MM.1S (cell line): ENCODE results near the gene E2F2.

Experiments used
- DNase-seq: peaks from one replicate; pipeline ENCODE4 v3.0.0-alpha.2; 2015
- H2AFZ ChIP-seq: fragments of 300-600 bp; sonication (generic); 2 replicates; pipeline ENCODE4 v1.6.0; 2016; ENCODE audit warnings: antibody characterized with exemption, low read length
- H3F3A ChIP-seq: fragments of 300-600 bp; sonication (generic); 2 replicates; pipeline ENCODE4 v1.6.1; 2016; ENCODE audit warnings: mild to moderate bottlenecking, antibody characterized with exemption, low read length, moderate library complexity, mixed read lengths; ENCODE audit not compliant: insufficient read depth
- H3K27ac ChIP-seq: fragments of 300-600 bp; sonication (generic); 2 replicates; pipeline ENCODE4 v1.5.1; 2016; ENCODE audit warnings: mild to moderate bottlenecking, low read length
- H3K27me3 ChIP-seq: fragments of 300-600 bp; sonication (generic); replicated peaks from 2 replicates; pipeline ENCODE4 v1.6.0; 2016; ENCODE audit warnings: low read length; ENCODE audit not compliant: insufficient read depth
- H3K36me3 ChIP-seq: fragments of 300-600 bp; sonication (generic); replicated peaks from 2 replicates; pipeline ENCODE4 v1.6.1; 2016; ENCODE audit warnings: mild to moderate bottlenecking, low read length, mixed read lengths; ENCODE audit not compliant: insufficient read depth
- H3K4me1 ChIP-seq: fragments of 300-600 bp; sonication (generic); 2 replicates; pipeline ENCODE4 v1.6.1; 2016; ENCODE audit warnings: low read length, mixed read lengths
- H3K4me2 ChIP-seq: fragments of 300-600 bp; sonication (generic); 2 replicates; pipeline ENCODE4 v1.6.0; 2016; ENCODE audit warnings: low read depth, low read length
- H3K4me3 ChIP-seq: fragments of 300-600 bp; sonication (generic); 2 replicates; pipeline ENCODE4 v1.5.1; 2016; ENCODE audit warnings: low read length, mixed read lengths
- H3K79me2 ChIP-seq: fragments of 300-600 bp; sonication (generic); 2 replicates; pipeline ENCODE4 v1.6.1; 2016; ENCODE audit warnings: mixed run types, low read length, mixed read lengths
- H3K9ac ChIP-seq: fragments of 300-600 bp; sonication (generic); 2 replicates; pipeline ENCODE4 v1.6.1; 2016; ENCODE audit warnings: low read length, mixed read lengths
- H3K9me2 ChIP-seq: fragments of 300-600 bp; sonication (generic); replicated peaks from 2 replicates; pipeline ENCODE4 v1.6.1; 2016; ENCODE audit warnings: mild to moderate bottlenecking, low read length, mixed read lengths; ENCODE audit not compliant: insufficient read depth
- H3K9me3 ChIP-seq: fragments of 300-600 bp; sonication (generic); replicated peaks from 2 replicates; pipeline ENCODE4 v1.6.1; 2016; ENCODE audit warnings: mild to moderate bottlenecking, low read length, mixed read lengths; ENCODE audit not compliant: insufficient read depth
- H4K20me1 ChIP-seq: fragments of 300-600 bp; sonication (generic); 2 replicates; pipeline ENCODE4 v1.6.1; 2016; ENCODE audit warnings: mild to moderate bottlenecking, low read length, moderate library complexity, mixed read lengths; ENCODE audit not compliant: insufficient read depth
- EZH2 ChIP-seq: fragments of 300-600 bp; sonication (generic); optimal IDR thresholded peaks from 2 replicates; pipeline ENCODE3; 2017; ENCODE audit warnings: low read depth, mild to moderate bottlenecking, antibody characterized with exemption, low read length, mixed read lengths
- EZH2phosphoT487 ChIP-seq: fragments of 300-600 bp; sonication (generic); IDR thresholded peaks from 2 replicates; pipeline ENCODE4 v1.6.1; 2018; ENCODE audit warnings: antibody characterized with exemption, low read length
- TF ChIP-seq, protein P1 (sequence below): fragments of 300-600 bp; sonication (generic); IDR thresholded peaks from 2 replicates; pipeline ENCODE4 v1.5.1; 2016; ENCODE audit warnings: antibody characterized with exemption, low read length, mixed read lengths

E2F2 gene, protein sequence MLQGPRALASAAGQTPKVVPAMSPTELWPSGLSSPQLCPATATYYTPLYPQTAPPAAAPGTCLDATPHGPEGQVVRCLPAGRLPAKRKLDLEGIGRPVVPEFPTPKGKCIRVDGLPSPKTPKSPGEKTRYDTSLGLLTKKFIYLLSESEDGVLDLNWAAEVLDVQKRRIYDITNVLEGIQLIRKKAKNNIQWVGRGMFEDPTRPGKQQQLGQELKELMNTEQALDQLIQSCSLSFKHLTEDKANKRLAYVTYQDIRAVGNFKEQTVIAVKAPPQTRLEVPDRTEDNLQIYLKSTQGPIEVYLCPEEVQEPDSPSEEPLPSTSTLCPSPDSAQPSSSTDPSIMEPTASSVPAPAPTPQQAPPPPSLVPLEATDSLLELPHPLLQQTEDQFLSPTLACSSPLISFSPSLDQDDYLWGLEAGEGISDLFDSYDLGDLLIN

DNA sequence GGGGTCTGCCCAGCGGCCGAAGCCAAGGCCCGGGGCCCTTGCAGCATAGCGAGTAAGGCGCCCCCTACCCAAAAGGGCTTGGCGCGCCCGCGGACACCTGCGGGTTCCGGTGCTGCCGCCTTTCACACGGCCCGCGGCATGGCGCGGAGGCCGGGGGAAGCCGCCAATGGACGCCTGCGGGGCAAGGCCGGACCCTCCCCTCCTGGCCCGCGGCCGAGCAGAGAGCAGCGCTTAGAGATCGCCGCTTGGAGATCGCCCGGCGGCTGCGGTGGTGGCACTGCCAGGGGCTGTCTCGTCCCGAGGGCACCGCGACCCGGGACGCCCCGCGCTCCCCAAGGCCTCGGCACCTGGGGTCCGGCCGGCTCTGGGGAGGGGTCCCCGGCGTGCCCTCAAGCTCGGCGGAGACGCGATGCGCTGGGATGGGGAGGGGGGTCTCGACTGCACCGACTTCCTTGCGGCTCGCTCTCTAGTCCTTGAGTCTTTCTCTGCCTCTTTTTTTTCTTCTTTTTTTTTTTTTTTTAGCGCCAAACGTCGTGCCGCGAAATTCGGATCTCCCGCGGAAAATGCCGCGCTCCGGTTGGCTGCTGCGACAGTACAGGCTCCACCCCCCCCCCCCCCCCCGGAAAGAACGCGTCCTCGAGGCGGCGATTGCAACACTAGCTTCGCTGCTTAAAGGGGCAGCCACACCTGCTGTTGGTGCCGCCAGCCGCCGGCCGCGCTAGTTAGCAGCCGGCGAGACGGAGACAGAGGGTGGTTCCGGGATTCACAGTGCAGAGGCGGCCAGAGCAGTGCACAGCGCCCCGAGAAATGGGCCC is at the start of gene E2F2:
Gene E2F2 (minus strand): TSS at position 487 of the 815 bp plus-strand sequence. CDS start 440 bp downstream, at position 47.
- peak within 1 kb of the TSS; percentile 95 for H3K4me3 ChIP-seq
- TF ChIP-seq EZH2, result no peak
- TF ChIP-seq, protein P1, sequence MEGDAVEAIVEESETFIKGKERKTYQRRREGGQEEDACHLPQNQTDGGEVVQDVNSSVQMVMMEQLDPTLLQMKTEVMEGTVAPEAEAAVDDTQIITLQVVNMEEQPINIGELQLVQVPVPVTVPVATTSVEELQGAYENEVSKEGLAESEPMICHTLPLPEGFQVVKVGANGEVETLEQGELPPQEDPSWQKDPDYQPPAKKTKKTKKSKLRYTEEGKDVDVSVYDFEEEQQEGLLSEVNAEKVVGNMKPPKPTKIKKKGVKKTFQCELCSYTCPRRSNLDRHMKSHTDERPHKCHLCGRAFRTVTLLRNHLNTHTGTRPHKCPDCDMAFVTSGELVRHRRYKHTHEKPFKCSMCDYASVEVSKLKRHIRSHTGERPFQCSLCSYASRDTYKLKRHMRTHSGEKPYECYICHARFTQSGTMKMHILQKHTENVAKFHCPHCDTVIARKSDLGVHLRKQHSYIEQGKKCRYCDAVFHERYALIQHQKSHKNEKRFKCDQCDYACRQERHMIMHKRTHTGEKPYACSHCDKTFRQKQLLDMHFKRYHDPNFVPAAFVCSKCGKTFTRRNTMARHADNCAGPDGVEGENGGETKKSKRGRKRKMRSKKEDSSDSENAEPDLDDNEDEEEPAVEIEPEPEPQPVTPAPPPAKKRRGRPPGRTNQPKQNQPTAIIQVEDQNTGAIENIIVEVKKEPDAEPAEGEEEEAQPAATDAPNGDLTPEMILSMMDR, result peak; percentile 31
- H3K36me3 ChIP-seq, result no peaks in the 10 kb centered on the region
- H3K9me3 ChIP-seq, result no peaks in the 10 kb centered on the region
- H3K9ac ChIP-seq, result peak within 1 kb of the TSS; percentile 98
- peaks cover 52% of the 10 kb centered on the region for H3K4me1 ChIP-seq
- peaks cover 58% of the 10 kb centered on the region for H3F3A ChIP-seq
- no peaks in the 10 kb centered on the region for H4K20me1 ChIP-seq
- H3K9me2 ChIP-seq, result no peaks in the 10 kb centered on the region
- H3K27ac ChIP-seq, result peak within 1 kb of the TSS; percentile 95
- peaks cover 44% of the 10 kb centered on the region for H3K79me2 ChIP-seq
- H2AFZ ChIP-seq, result peak within 1 kb of the TSS; percentile 66
- H3K4me2 ChIP-seq, result peak within 1 kb of the TSS; percentile 87
- DNase-seq, result peak; percentile 95
- no peaks in the 10 kb centered on the region for H3K27me3 ChIP-seq

DNA sequence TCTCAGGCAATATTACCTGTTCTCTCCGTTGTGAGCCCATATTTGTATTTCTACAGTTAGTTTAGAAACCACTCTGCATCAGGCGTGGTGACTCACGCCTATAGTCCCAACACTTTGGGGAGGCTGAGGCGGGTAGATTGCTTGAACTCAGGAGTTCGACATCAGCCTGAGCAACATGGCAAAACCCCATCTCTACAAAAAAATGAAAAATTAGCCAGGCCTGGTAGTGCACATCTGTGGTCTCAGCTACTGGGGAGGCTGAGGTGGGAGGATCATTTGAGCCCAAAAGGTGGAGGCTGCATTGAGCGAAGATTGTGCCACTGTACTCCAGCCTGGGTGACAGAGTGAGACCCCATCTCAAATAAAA is 47.9 kb upstream of the E2F2 start:
- Histone ChIP-seq H3K79me2 (no peaks in the 10 kb centered on the region), H3K9me2 (no peaks in the 10 kb centered on the region), H3K9ac (no peak overlapping the region), H3K36me3 (no peaks in the 10 kb centered on the region), H3K4me2 (no peak overlapping the region), H2AFZ (no peak overlapping the region), H4K20me1 (no peaks in the 10 kb centered on the region), H3K4me3 (no peak overlapping the region), H3K4me1 (peaks cover 19% of the 10 kb centered on the region), H3K9me3 (no peaks in the 10 kb centered on the region), H3K27ac (no peak overlapping the region), H3F3A (peaks cover 11% of the 10 kb centered on the region), H3K27me3 (peaks cover 30% of the 10 kb centered on the region)
- no peak for DNase-seq
- TF ChIP-seq, protein P1, result no peak
- TF ChIP-seq EZH2 (no peak), EZH2phosphoT487 (no peak)

DNA sequence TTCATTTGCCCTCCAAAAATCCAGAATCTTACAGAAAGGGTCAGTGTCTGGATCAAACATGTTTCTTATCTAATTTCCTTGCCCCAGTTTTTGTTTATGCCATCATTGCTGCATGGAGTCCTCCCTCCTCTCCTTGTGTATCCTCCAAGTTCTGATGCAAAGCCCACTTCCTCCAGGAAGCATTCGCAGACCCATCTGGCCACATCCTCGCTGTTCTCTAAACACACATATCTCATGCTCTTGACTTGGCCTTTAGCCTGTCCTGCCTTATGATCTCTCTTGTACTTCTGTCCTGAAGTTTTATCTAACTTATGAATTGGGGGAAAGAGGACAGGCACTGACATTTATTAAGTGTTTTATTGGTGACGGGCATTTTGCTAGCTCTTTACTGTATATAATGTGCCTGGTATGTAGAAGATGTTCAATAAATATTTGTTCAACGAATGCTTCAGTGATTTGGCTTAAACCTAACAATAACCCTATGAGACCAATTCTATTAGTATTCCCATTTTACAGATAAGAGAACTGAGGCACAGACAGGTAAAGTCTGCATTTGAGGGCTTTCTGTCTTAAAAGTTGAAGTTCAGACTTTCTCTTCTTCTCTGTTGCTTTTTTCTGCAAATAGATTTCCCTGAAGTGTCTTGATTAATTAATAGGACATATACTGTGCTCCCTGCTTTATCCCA is 47.4 kb upstream of the E2F2 start:
- TF ChIP-seq, protein P1, result no peak
- TF ChIP-seq EZH2, result no peak
- TF ChIP-seq EZH2phosphoT487, result no peak
- Histone ChIP-seq H3K36me3 (no peaks in the 10 kb centered on the region), H3K4me2 (no peak overlapping the region), H3K4me3 (no peak overlapping the region), H3K9me3 (no peaks in the 10 kb centered on the region), H3K9me2 (no peaks in the 10 kb centered on the region), H3K79me2 (no peaks in the 10 kb centered on the region), H3K9ac (no peak overlapping the region), H3K27me3 (peaks cover 30% of the 10 kb centered on the region), H3K27ac (no peak overlapping the region), H4K20me1 (no peaks in the 10 kb centered on the region), H3F3A (peaks cover 11% of the 10 kb centered on the region), H2AFZ (no peak overlapping the region), H3K4me1 (peaks cover 19% of the 10 kb centered on the region)
- no peak for DNase-seq
